Esophagus muscularis mucosa (tissue), 4 donors: ENCODE measurements around the gene GMDS. TPM values are rescaled to one million over a fixed set of nuclear protein-coding genes. Genes with fewer than 3 reads are reported as not detected.

Experiments
- DNase-seq: peaks from one replicate; pipeline ENCODE4 v3.0.0-alpha.2; 2017; ENCODE audit errors: extremely low spot score
- H3K27ac ChIP-seq, 4 donors: fragments of 200-600 bp; sonication (generic); replicated peaks in 1 of 4; 1 replicate in 3 of 4; 2 replicates in 1 of 4; pipeline ENCODE4 v1.5.1; 2016 to 2019; ENCODE audit warnings: mild to moderate bottlenecking in 1 of 4
- H3K27me3 ChIP-seq, 4 donors: fragments of 200-600 bp; sonication (generic); one replicate each; pipeline versions ENCODE4 v1.5.1 to v1.6.0; 2016 to 2019
- H3K36me3 ChIP-seq, 4 donors: fragments of 200-600 bp; sonication (generic); one replicate each; pipeline ENCODE4 v1.5.1; 2016 to 2019
- H3K4me1 ChIP-seq, 4 donors: fragments of 200-600 bp; sonication (generic); one replicate each; pipeline ENCODE4 v1.5.1; 2016 to 2019
- H3K4me3 ChIP-seq, 4 donors: fragments of 200-600 bp; sonication (generic); 1 replicate in 2 of 4; 2 replicates in 2 of 4; pipeline ENCODE4 v1.5.1; 2016 to 2019; ENCODE audit warnings: mild to moderate bottlenecking in 4 of 4, moderate library complexity in 1 of 4
- H3K9me3 ChIP-seq, 4 donors: fragments of 200-600 bp; sonication (generic); 1 replicate in 3 of 4; 2 replicates in 1 of 4; pipeline ENCODE4 v1.5.1; 2016 to 2019
- CTCF ChIP-seq, 3 experiments: fragments of 200-600 bp in 2 of 3; fragments of 450-650 bp in 1 of 3; sonication (generic) in 2 of 3; IDR thresholded peaks; one replicate each; pipeline ENCODE4 v1.5.1; 2017 to 2019; ENCODE audit warnings: antibody characterized with exemption in 3 of 3, mild to moderate bottlenecking in 2 of 3, moderate library complexity in 1 of 3
- EP300 ChIP-seq: sonication (generic); formaldehyde crosslinking; IDR thresholded peaks from one replicate; pipeline ENCODE4 v1.6.1; 2017; ENCODE audit warnings: antibody characterized with exemption
- POLR2A ChIP-seq: fragments of 450-650 bp; IDR thresholded peaks from one replicate; pipeline ENCODE4 v1.6.1; 2017; ENCODE audit warnings: antibody characterized with exemption, moderate library complexity, mild to moderate bottlenecking, low read depth
- POLR2AphosphoS5 ChIP-seq, 2 donors: sonication (generic); formaldehyde crosslinking; IDR thresholded peaks; one replicate each; pipeline ENCODE4 v1.6.1; 2017; ENCODE audit warnings: antibody characterized with exemption in 2 of 2
- WGBS: methylation state at CpG from one replicate; pipeline ENCODE4 v1.1.5; 2018; 5-methylcytosine and 5-hydroxymethylcytosine counted together
- intact Hi-C: fragments of 100-400 bp; cut with DNase I; formaldehyde crosslinking; loops from one replicate; pipeline ENCODE4 v1.15.1; 2023
- total RNA-seq, 4 donors: library from RNA; depleted of rRNA; stranded (reverse); fragments of >200 nt; gene quantifications; one replicate each; pipeline versions ENCODE4 v1.1.0 to v1.2.1, GENCODE V29; 2016

Gene GMDS
- total RNA-seq, 4 donors from 2014 or later = 3.6 to 14.1 (median 6.0) TPM

- H3K4me1 ChIP-seq = peaks cover 4 to 14% (median 14%) of the 10 kb centered on the region in 4 donors
- intact Hi-C loops = no loop called here
- H3K9me3 ChIP-seq = no peaks in the 10 kb centered on the region
- DNase-seq = no peak
- H3K4me3 ChIP-seq = no peak overlapping the region
- WGBS = 100% methylated on average over 1 of the region's 1 CpG
- H3K27ac ChIP-seq = no peak overlapping the region
- H3K36me3 ChIP-seq = no peaks in the 10 kb centered on the region
- H3K27me3 ChIP-seq = no peaks in the 10 kb centered on the region
- no peak for TF ChIP-seq CTCF (IDR thresholded peaks at IDR 0.05)
- TF ChIP-seq POLR2A = no peak
- no peak for TF ChIP-seq EP300
- no peak for TF ChIP-seq POLR2AphosphoS5 (IDR thresholded peaks at IDR 0.05)
These were observed 131.3 kb downstream of the GMDS start for GRCh38 chr6:2114100-2114499.

- intact Hi-C loops = no loop called here
- Histone ChIP-seq H3K9me3 (no peaks in the 10 kb centered on the region), H3K27me3 (no peaks in the 10 kb centered on the region), H3K4me3 (no peak overlapping the region), H3K4me1 (peaks cover 4 to 14% (median 14%) of the 10 kb centered on the region in 4 donors), H3K27ac (peak overlapping the region; percentile 14 to 53 (median 22)), H3K36me3 (no peaks in the 10 kb centered on the region)
- no peak for DNase-seq
- WGBS = 52% methylated on average over 5 of the region's 5 CpGs
- TF ChIP-seq POLR2AphosphoS5 (IDR thresholded peaks at IDR 0.05) (peak in 1 of 2 donors; percentile 4), EP300 (no peak)
These were observed 134.2 kb downstream of the GMDS start for GRCh38 chr6:2111162-2111677.

GRCh38 chr6:2110504-2110903 lies 134.9 kb downstream of the GMDS start:
- Histone ChIP-seq H3K36me3 (no peaks in the 10 kb centered on the region), H3K4me3 (no peak overlapping the region), H3K27me3 (no peaks in the 10 kb centered on the region), H3K27ac (peak overlapping the region; percentile 14 to 53 (median 22)), H3K4me1 (peaks cover 4 to 14% (median 14%) of the 10 kb centered on the region in 4 donors), H3K9me3 (no peaks in the 10 kb centered on the region)
- intact Hi-C loops = no loop called here
- TF ChIP-seq POLR2AphosphoS5 (IDR thresholded peaks at IDR 0.05) (no peak), CTCF (IDR thresholded peaks at IDR 0.05) (no peak), POLR2A (no peak)
- no peak for DNase-seq
- WGBS = 66% methylated on average over 4 of the region's 4 CpGs

GRCh38 chr6:2109796-2110195 lies 135.6 kb downstream of the GMDS start:
- TF ChIP-seq POLR2AphosphoS5 (IDR thresholded peaks at IDR 0.05) (no peak), EP300 (no peak), CTCF (IDR thresholded peaks at IDR 0.05) (no peak), POLR2A (no peak)
- no peak overlapping the region for H3K27ac ChIP-seq
- H3K4me3 ChIP-seq = no peak overlapping the region
- no peaks in the 10 kb centered on the region for H3K36me3 ChIP-seq
- no peaks in the 10 kb centered on the region for H3K27me3 ChIP-seq
- H3K9me3 ChIP-seq = no peaks in the 10 kb centered on the region
- peaks cover 4 to 14% (median 14%) of the 10 kb centered on the region in 4 donors for H3K4me1 ChIP-seq
- WGBS = 95% methylated on average over 5 of the region's 5 CpGs
- intact Hi-C loops = no loop called here
- DNase-seq = no peak

GRCh38 chr6:2108700-2109306 lies 136.6 kb downstream of the GMDS start:
- intact Hi-C loops = no loop called here
- WGBS = 93% methylated on average over 9 of the region's 9 CpGs
- no peak overlapping the region for H3K27ac ChIP-seq
- H3K4me3 ChIP-seq = no peak overlapping the region
- no peak for TF ChIP-seq POLR2AphosphoS5 (IDR thresholded peaks at IDR 0.05)
- no peak for TF ChIP-seq EP300
- TF ChIP-seq CTCF (IDR thresholded peaks at IDR 0.05) = no peak
- TF ChIP-seq POLR2A = no peak
- no peak for DNase-seq
- H3K9me3 ChIP-seq = no peaks in the 10 kb centered on the region
- peaks cover 4 to 18% (median 14%) of the 10 kb centered on the region in 4 donors for H3K4me1 ChIP-seq
- H3K27me3 ChIP-seq = no peaks in the 10 kb centered on the region
- no peaks in the 10 kb centered on the region for H3K36me3 ChIP-seq
